PC-9 (cell line): ENCODE measurements around the gene INPP5A.

Source experiments
- EZH2 ChIP-seq: fragments of 200-600 bp; sonication (generic); IDR thresholded peaks from 2 replicates; pipeline ENCODE4 v1.8.0; 2017; ENCODE audit warnings: antibody characterized with exemption, low read depth
- TF ChIP-seq, protein P1 (sequence below): fragments of 200-600 bp; sonication (generic); conservative IDR thresholded peaks from 2 replicates; pipeline ENCODE4 v1.6.1; 2017; ENCODE audit warnings: mixed run types, antibody characterized with exemption, mild to moderate bottlenecking, moderate library complexity

DNA sequence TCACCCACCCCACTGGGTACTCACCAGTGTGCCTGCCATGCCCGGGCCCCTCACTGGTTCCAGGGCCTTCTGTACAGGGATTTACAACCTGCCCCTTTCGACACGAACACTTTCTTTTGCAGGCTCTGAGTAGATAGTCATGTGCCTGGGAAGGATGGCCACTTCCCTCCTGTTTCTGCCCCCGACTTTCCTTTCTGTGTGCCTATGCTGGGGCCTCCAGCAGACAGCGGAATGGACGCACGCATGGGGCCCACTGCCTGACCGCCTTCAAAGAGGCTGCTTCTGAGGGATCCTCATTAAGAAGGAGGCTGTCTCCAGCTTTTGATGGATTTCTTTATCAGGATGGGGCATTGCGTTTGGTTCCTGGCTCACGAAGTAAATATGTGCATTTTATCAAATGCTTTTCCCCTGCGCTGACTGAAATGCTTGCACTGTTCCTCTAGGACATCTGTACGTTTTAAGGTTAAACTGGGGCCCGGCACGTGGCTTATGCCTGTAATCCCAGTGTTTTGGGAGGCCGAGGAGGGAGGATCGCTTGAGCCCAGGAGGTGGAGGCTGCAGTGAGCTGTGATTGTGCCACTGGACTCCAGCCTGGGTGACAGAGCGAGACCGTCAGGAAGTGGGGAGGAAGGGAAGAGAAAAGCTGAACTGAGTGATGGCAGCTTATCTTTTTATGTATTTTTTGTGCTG, 277.7 kb downstream of the INPP5A start:
- TF ChIP-seq, protein P1, sequence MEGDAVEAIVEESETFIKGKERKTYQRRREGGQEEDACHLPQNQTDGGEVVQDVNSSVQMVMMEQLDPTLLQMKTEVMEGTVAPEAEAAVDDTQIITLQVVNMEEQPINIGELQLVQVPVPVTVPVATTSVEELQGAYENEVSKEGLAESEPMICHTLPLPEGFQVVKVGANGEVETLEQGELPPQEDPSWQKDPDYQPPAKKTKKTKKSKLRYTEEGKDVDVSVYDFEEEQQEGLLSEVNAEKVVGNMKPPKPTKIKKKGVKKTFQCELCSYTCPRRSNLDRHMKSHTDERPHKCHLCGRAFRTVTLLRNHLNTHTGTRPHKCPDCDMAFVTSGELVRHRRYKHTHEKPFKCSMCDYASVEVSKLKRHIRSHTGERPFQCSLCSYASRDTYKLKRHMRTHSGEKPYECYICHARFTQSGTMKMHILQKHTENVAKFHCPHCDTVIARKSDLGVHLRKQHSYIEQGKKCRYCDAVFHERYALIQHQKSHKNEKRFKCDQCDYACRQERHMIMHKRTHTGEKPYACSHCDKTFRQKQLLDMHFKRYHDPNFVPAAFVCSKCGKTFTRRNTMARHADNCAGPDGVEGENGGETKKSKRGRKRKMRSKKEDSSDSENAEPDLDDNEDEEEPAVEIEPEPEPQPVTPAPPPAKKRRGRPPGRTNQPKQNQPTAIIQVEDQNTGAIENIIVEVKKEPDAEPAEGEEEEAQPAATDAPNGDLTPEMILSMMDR, result no peak
- no peak for TF ChIP-seq EZH2
